ENCODE measurements around the gene CADPS2.

Gene CADPS2

DNA sequence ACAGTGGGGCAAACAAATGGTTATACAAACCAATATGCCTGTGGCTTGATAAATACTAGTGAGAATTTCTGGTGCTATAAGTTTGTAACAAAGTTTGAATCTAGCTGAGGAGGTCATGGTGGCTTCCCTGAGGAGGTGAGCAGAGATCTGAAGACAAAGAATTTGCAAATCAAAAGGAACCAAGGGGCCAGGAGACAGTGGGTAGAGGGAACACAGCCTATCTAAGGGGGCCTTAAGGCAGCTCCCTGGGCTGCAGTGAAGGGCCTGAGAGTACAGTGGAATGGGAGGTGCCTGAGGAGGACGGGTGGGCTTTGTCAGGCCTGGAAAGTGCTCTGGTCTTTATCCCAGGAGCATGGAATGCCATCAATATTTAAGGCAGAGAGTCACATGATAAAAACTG lies 209.1 kb downstream of the CADPS2 start:
- no peaks in the 10 kb centered on the region for H3K9me3 ChIP-seq (replicated peaks; ENCODE audit: insufficient read depth, low read length)
- H3K27me3 ChIP-seq (replicated peaks; ENCODE audit: insufficient read depth, low read length) = no peaks in the 10 kb centered on the region
- no peaks in the 10 kb centered on the region for H4K20me1 ChIP-seq (ENCODE audit: insufficient read depth, low read length)
- no peaks in the 10 kb centered on the region for H3K4me1 ChIP-seq (ENCODE audit: low read length)
- H2AFZ ChIP-seq (ENCODE audit: low read length) = no peak overlapping the region
- H3K9me2 ChIP-seq (replicated peaks; ENCODE audit: insufficient read depth, low read length) = no peaks in the 10 kb centered on the region
- H3K36me3 ChIP-seq (replicated peaks; ENCODE audit: insufficient read depth, low read length) = no peaks in the 10 kb centered on the region
- H3K4me3 ChIP-seq (ENCODE audit: low read length) = no peak overlapping the region
- no peak overlapping the region for H3K9ac ChIP-seq (ENCODE audit: low read length)
- H3K27ac ChIP-seq (ENCODE audit: low read length) = no peak overlapping the region
- TF ChIP-seq EZH2phosphoT487 (IDR thresholded peaks at IDR 0.05; ENCODE audit: low read length) (no peak), EZH2 (optimal IDR thresholded peaks at IDR 0.05; ENCODE audit: low read depth, low read length) (no peak)
- TF ChIP-seq, protein P1, sequence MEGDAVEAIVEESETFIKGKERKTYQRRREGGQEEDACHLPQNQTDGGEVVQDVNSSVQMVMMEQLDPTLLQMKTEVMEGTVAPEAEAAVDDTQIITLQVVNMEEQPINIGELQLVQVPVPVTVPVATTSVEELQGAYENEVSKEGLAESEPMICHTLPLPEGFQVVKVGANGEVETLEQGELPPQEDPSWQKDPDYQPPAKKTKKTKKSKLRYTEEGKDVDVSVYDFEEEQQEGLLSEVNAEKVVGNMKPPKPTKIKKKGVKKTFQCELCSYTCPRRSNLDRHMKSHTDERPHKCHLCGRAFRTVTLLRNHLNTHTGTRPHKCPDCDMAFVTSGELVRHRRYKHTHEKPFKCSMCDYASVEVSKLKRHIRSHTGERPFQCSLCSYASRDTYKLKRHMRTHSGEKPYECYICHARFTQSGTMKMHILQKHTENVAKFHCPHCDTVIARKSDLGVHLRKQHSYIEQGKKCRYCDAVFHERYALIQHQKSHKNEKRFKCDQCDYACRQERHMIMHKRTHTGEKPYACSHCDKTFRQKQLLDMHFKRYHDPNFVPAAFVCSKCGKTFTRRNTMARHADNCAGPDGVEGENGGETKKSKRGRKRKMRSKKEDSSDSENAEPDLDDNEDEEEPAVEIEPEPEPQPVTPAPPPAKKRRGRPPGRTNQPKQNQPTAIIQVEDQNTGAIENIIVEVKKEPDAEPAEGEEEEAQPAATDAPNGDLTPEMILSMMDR (IDR thresholded peaks at IDR 0.05; ENCODE audit: low read length) = no peak
- no peak overlapping the region for H3K4me2 ChIP-seq (ENCODE audit: low read depth, low read length)
- DNase-seq = no peak
- no peaks in the 10 kb centered on the region for H3F3A ChIP-seq (ENCODE audit: insufficient read depth, low read length)
- peaks cover 27% of the 10 kb centered on the region for H3K79me2 ChIP-seq (ENCODE audit: low read length)

DNA sequence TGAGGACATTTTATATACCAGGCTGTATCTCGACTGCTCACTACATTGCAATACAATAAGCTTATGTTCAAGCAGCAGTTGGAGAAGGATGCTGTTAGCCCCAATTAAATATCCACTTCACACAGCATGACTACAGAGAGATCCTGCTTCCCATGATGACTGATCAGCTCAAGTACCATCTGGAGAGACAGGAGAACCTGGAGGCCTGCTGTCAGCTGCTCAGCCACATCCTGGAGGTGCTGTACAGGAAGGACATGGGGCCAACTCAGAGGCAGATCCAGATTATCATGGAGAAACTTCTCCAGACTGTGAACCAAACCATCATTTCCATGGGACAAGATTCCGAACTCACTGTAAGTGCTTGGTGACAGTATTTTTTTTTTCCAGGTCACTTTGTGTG lies 209.8 kb downstream of the CADPS2 start:
- H3K4me3 ChIP-seq (ENCODE audit: low read length) = no peak overlapping the region
- no peak overlapping the region for H3K9ac ChIP-seq (ENCODE audit: low read length)
- no peak overlapping the region for H2AFZ ChIP-seq (ENCODE audit: low read length)
- no peak for DNase-seq
- no peaks in the 10 kb centered on the region for H3K36me3 ChIP-seq (replicated peaks; ENCODE audit: insufficient read depth, low read length)
- H3F3A ChIP-seq (ENCODE audit: insufficient read depth, low read length) = no peaks in the 10 kb centered on the region
- H3K4me1 ChIP-seq (ENCODE audit: low read length) = no peaks in the 10 kb centered on the region
- H3K79me2 ChIP-seq (ENCODE audit: low read length) = peaks cover 24% of the 10 kb centered on the region
- H4K20me1 ChIP-seq (ENCODE audit: insufficient read depth, low read length) = no peaks in the 10 kb centered on the region
- no peaks in the 10 kb centered on the region for H3K9me3 ChIP-seq (replicated peaks; ENCODE audit: insufficient read depth, low read length)
- TF ChIP-seq EZH2 (optimal IDR thresholded peaks at IDR 0.05; ENCODE audit: low read depth, low read length) (no peak), EZH2phosphoT487 (IDR thresholded peaks at IDR 0.05; ENCODE audit: low read length) (no peak)
- TF ChIP-seq, protein P1 (IDR thresholded peaks at IDR 0.05; ENCODE audit: low read length) = no peak
- no peak overlapping the region for H3K4me2 ChIP-seq (ENCODE audit: low read depth, low read length)
- no peaks in the 10 kb centered on the region for H3K27me3 ChIP-seq (replicated peaks; ENCODE audit: insufficient read depth, low read length)
- no peaks in the 10 kb centered on the region for H3K9me2 ChIP-seq (replicated peaks; ENCODE audit: insufficient read depth, low read length)
- no peak overlapping the region for H3K27ac ChIP-seq (ENCODE audit: low read length)

DNA sequence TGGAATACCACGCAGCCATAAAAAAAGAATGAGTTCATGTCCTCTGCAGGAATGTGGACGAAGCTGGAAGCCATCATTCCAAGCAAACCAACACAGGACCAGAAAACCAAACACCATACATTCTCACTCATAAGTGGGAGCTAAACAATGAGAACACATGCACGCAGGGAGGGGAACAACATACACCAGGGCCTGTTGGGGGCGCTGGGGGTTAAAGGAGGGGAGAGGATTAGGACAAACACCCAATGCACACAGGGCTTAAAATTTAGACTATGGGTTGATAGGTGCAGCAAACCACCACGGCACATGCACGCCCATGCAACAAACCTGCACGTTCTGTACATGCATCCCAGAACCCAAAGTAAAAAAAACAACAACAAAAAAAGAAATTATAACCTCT lies 210.6 kb downstream of the CADPS2 start:
- no peaks in the 10 kb centered on the region for H3K36me3 ChIP-seq (replicated peaks; ENCODE audit: insufficient read depth, low read length)
- H4K20me1 ChIP-seq (ENCODE audit: insufficient read depth, low read length) = no peaks in the 10 kb centered on the region
- TF ChIP-seq EZH2phosphoT487 (IDR thresholded peaks at IDR 0.05; ENCODE audit: low read length) = no peak
- TF ChIP-seq, protein P1 (IDR thresholded peaks at IDR 0.05; ENCODE audit: low read length) = no peak
- no peak for TF ChIP-seq EZH2 (optimal IDR thresholded peaks at IDR 0.05; ENCODE audit: low read depth, low read length)
- H2AFZ ChIP-seq (ENCODE audit: low read length) = no peak overlapping the region
- H3K27me3 ChIP-seq (replicated peaks; ENCODE audit: insufficient read depth, low read length) = no peaks in the 10 kb centered on the region
- H3K4me1 ChIP-seq (ENCODE audit: low read length) = no peaks in the 10 kb centered on the region
- H3F3A ChIP-seq (ENCODE audit: insufficient read depth, low read length) = no peaks in the 10 kb centered on the region
- H3K27ac ChIP-seq (ENCODE audit: low read length) = no peak overlapping the region
- H3K79me2 ChIP-seq (ENCODE audit: low read length) = peaks cover 24% of the 10 kb centered on the region
- no peak overlapping the region for H3K4me3 ChIP-seq (ENCODE audit: low read length)
- H3K4me2 ChIP-seq (ENCODE audit: low read depth, low read length) = no peak overlapping the region
- no peak overlapping the region for H3K9ac ChIP-seq (ENCODE audit: low read length)
- H3K9me3 ChIP-seq (replicated peaks; ENCODE audit: insufficient read depth, low read length) = no peaks in the 10 kb centered on the region
- DNase-seq = no peak
- no peaks in the 10 kb centered on the region for H3K9me2 ChIP-seq (replicated peaks; ENCODE audit: insufficient read depth, low read length)

All from MM.1S (cell line).